Colon (tissue), 2 donors: Measurements from ENCODE around the gene PRDM9.
"Not testable (repeated sequence)": the region's sequence is repeated elsewhere in the genome, so short reads cannot be mapped to it uniquely, and the experiment has no call there.

Experiments
- FAIRE-seq: peaks from 2 replicates; lab custom pipeline; 2012; peaks lifted over from hg19 to GRCh38; lab: Jason Lieb, UNC
- donor health status: control.
- donor health status: control.

PRDM9 gene

DNA sequence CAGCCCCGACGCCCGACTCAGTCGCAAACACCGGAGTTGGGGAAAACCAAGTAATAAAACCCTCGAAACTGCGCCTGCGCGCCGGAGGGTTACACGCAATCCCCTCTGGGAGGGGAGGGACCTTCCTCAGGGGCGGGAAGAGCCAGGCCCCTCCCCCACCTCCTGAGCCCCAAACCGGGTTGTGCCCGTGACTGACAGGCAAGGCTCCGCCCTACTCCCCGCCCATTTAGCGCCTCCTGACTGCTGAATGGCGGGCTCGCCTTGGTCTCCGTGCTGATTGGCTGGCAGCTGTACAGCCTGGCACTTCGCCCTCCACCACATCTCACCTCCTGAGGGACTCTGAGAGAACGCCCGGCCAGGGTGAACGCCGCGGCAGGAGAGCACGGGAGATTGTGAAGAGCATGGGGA is at the start of gene PRDM9:
PRDM9 (plus strand) TSS at position 332 of the 408 bp plus-strand sequence. CDS start 1,425 bp downstream, outside the sequence.
- no peak for FAIRE-seq

GRCh38 chr5:23457780-23458179 is 49.6 kb upstream of the PRDM9 start:
- FAIRE-seq: no peak

- FAIRE-seq: no peak
Observed at GRCh38 chr5:23459214-23459613, 48.2 kb upstream of the PRDM9 start.

GRCh38 chr5:23461576-23461975 is 45.8 kb upstream of the PRDM9 start:
- FAIRE-seq: no peak

GRCh38 chr5:23466401-23466912 is 41.0 kb upstream of the PRDM9 start:
- FAIRE-seq: no peak

DNA sequence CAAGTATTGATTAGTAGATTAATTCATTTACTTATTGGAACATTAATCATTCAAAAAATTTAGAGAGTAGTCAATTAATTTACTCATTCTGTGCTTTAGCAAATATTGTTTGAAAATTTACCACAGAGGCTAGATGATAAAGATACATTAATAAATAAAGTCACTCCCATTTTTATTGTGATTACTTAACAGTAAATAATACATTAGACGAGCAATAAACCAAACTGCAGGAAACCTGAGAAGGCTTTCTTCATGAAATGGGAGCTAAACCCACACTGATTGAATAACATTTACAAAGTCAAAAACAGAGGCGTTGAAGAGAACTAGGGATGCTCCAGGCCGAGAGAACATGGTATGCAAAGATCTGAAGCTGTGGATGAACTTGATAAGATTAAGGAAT is 38.8 kb upstream of the PRDM9 start:
- no peak for FAIRE-seq

DNA sequence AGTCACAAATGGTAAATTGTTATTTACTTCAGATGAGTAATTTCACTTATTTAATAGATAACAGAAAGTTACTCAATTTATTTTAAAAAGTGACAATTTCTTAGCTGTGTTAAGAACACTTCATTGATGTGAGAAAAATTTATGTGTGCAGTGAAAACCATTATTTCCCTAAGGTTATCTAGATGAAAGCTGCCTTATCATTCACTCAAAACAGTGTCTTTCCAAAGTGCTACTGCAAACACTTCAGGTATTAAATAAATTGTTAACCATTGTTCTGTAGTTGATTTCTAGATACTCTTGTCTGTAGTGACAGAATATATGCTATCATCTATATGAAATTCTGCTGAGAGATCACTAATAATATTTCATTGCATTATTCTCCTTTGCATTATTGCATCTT is 33.5 kb upstream of the PRDM9 start:
- FAIRE-seq: no peak

DNA sequence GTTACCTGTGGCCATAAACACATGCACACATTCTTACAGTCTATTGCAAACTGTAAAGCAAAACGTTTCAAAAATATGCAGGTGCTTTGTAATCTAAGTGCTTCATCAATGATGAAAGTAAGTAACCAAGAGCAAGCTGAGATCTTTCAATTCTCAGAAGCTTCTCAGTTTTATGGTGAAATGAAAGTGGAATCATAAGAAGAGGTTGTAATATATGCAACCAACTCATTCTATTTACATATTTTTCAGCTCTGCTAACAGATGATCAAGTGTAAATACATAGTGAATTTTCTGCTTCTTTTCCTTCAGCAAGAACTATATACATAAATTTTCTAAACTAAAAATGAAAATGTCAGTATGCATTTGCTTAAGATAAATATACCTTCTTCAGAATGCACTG is 33.1 kb upstream of the PRDM9 start:
- no peak for FAIRE-seq

- no peak for FAIRE-seq
Observed at GRCh38 chr5:23476580-23476979, 30.8 kb upstream of the PRDM9 start.

- FAIRE-seq: no peak
Observed at GRCh38 chr5:23482642-23483041, 24.8 kb upstream of the PRDM9 start.

GRCh38 chr5:23483090-23483489 is 24.3 kb upstream of the PRDM9 start:
- FAIRE-seq: no peak

DNA sequence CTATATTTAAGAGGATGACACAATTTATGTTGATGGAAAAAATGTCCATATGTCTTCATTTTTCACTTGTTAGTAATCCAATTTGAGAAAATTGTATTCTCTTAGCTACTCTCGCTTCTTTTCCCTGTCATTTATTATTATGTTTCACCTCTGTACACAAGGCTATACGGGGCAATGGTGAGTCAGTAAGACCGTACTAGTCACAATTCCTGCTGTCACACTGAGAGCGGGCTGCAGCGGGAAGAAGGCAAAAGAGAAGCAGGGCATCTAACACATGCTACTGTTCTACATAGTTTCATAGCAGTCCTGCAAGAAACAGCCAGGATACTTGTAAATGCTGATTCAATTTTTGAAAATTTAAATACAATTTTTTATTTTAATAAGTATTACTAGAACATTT is 23.3 kb upstream of the PRDM9 start:
- no peak for FAIRE-seq

- FAIRE-seq: not testable (repeated sequence)
Observed at GRCh38 chr5:23486227-23486626, 21.2 kb upstream of the PRDM9 start.

DNA sequence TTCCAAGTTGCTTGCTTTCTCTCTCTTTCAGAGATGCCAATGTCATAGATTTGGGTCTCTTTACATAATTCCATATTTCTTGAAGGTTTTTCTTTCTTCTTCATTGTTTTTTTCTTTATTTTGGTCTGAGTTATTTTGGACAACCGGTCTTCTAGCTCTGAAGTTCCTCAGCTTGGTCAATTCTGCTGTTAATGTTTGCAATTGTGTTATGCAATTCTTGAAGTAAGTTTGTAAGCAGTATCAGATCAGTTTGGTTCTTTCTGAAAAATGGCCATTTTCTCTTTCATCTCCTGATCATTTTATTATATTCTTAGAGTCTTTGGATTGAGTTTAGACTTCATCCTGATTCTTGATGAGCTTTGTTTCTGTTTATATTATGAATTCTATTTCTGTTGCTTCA is 16.4 kb upstream of the PRDM9 start:
- FAIRE-seq: no peak

GRCh38 chr5:23494558-23494957 is 12.9 kb upstream of the PRDM9 start:
- no peak for FAIRE-seq

DNA sequence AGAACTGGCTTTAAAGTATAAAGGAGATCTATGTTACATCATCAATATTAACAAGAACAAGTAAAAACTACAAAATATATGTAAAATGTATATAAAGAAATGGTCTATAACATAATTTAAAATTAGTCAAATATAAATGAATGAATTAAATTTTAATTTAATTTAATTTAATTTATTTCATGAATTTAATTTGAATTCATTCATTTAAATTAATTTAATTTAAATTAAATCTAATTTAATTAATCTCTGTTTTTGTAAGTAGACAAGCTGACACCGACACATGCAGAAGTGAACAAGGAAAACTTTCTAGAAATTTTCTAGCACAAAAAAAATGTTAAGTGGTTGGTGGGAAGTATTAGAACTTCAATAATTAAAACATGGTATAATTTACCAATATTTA is 10.8 kb upstream of the PRDM9 start:
- FAIRE-seq: peak; percentile 78

DNA sequence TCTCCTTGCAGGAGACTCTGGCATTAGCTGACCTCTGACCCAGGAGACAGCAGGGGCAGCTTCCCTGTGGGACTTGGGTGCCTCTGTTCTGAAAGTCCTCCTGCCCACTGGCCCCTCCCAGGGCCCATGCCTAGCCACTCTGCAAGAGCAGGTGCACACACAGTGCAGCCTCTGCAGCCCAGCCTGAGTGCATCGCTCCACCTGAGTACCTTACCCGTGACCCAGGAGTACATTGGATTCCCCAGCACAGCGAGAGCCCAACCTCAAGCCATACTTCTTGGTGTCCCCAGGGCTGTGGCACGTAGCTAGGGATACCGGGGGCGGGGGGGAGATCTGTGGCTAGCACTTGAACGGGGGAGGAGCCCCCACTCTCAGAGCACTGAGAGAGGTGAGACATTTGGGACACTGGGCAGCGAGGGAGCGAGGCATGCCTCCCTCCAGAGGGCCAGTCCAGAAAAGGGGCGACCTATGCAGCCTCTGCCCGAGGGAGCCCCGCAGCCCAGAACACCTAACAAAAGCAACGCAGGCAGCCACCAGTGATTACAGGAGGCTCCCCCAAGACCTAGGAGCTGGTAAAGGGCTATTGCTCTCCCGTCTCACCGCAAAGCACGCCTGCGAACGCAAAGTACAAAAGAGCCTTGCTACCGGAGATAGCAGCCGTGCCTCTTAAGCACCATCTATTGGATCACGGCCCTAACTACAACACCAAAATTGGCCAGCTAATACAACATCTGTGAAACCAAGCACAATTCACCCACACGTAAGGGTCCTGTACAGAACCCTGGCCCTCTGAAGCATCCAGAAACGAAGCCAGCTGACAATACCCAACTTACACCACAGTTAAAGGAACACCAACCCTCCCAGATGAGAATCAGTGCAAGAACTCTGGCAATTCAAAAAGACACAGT is 826 bp upstream of the PRDM9 start:
- FAIRE-seq: no peak

- FAIRE-seq: not testable (repeated sequence)
Observed at GRCh38 chr5:23510434-23510833, 3.0 kb downstream of the PRDM9 start.

DNA sequence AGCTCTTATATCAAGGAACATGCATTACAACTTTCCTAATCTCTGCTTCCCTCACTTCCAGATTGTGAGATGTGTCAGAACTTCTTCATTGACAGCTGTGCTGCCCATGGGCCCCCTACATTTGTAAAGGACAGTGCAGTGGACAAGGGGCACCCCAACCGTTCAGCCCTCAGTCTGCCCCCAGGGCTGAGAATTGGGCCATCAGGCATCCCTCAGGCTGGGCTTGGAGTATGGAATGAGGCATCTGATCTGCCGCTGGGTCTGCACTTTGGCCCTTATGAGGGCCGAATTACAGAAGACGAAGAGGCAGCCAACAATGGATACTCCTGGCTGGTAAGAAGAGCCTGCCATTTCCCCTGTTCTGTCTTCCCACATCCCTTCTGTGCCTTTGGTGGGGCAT is 15.1 kb downstream of the PRDM9 start:
- FAIRE-seq: no peak

DNA sequence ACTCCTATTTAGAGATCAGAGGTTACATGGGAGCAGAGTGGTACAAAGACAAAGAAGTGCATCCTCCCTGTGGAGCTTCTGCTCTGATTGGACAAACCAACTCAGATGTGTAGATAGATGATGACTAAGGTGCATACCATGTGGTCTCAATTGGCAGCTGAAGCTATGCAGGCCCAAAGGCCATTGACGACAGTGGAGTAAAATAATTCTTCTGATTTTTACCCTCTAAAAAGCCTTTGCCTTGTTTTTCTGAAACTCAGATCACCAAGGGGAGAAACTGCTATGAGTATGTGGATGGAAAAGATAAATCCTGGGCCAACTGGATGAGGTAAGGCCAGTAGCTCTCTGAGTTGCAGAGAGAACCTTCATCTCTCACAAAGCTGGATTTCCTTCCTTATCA is 15.6 kb downstream of the PRDM9 start:
- FAIRE-seq: no peak

GRCh38 chr5:23523998-23524397 is 16.6 kb downstream of the PRDM9 start:
- no peak for FAIRE-seq

DNA sequence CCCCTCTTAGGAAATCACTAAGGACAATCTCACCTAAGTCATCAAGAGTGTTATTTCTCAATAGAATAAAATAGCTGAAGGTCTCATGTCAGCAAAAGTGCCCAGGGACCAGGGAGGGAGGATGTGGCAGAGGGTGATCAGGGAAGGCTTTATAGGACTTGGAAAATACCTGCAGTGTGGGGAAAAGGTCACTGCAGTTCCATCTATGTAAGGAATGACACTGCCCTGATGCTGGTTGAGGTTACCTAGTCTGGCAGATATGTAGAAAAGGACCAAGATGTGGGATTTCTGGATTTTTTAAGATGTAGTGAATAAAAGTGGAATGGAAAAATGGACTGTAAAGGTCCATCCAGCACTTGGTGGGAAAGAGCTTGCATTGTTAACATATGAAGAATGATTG is 18.3 kb downstream of the PRDM9 start:
- no peak for FAIRE-seq

DNA sequence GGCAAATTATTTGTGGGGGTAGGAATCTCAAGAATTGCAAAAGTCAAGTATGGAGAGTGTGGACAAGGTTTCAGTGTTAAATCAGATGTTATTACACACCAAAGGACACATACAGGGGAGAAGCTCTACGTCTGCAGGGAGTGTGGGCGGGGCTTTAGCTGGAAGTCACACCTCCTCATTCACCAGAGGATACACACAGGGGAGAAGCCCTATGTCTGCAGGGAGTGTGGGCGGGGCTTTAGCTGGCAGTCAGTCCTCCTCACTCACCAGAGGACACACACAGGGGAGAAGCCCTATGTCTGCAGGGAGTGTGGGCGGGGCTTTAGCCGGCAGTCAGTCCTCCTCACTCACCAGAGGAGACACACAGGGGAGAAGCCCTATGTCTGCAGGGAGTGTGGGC is 19.2 kb downstream of the PRDM9 start:
- FAIRE-seq: not testable (repeated sequence)
